Diencephalon (tissue), 1 donor: ENCODE results near the gene TDRD1. TPM values are rescaled to one million over a fixed set of nuclear protein-coding genes. Genes with fewer than 3 reads are reported as not detected.

Experiments
- small RNA-seq: library from RNA; depleted of rRNA; stranded (forward); fragments of <200 nt; gene quantifications from one replicate; pipeline ENCODE3, GENCODE V24; 2014
- total RNA-seq: library from RNA; depleted of rRNA; stranded (reverse); fragments of >200 nt; gene quantifications from one replicate; pipeline ENCODE4 v1.2.3, GENCODE V29; 2014

Gene TDRD1
- total RNA-seq = 1.4 TPM

DNA sequence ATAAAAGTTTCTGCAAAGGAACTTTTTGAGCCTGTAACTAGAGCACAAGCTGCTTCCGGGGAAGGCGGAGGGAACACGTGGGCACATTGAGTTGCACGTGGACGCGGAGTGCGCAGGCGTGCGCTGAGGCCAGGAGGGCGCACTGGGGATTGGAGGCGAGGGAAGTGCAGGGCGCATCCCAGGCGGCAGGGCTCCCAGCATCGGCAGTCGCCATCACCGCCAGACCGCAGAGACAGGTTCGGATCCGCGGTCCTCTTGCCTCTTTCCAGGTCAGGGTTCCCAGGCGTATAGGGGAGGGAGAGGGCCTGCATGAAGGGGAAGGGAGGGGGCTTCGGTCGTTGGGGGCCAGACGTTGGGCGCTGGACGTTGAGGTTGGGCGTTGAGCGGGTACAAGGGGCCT is at the start of gene TDRD1:
TSS of gene TDRD1 (plus strand) at position 206 of the 400 bp plus-strand sequence. CDS start 8,479 bp downstream, outside the sequence.

GRCh38 chr10:114173921-114174694 is 5.0 kb upstream of the TDRD1 start, which contains the start of gene CCDC186:
CCDC186 (minus strand) TSS chr10:114174203; CDS start chr10:114163268, 10,935 bp downstream.

GRCh38 chr10:114239117-114239993 is 60.2 kb downstream of the TDRD1 start, which contains the start of gene VWA2:
VWA2 (plus strand) TSS chr10:114239254; CDS start chr10:114248714, 9,460 bp downstream.

Small RNA genes within 50 kb of the gene (small RNA-seq; reads per million reads assigned to genes)
- gene RF02277 = not detected

Other genes with a start within 250 kb of the TDRD1 start
- gene ADRB1, start 135.5 kb upstream of the TDRD1 start, total RNA-seq = 7.6 TPM
- 53.1 TPM for gene CCDC186, start 5.2 kb upstream of the TDRD1 start, total RNA-seq
- gene VWA2, start 59.9 kb downstream of the TDRD1 start, total RNA-seq = 3.2 TPM
- gene AFAP1L2, start 225.1 kb downstream of the TDRD1 start, total RNA-seq = 18.7 TPM